Measurements from ENCODE around the gene VAV2.
A peak's percentile ranks its signal among the peaks of the same experiment; 100 is the strongest.
"Not testable (repeated sequence)": the region's sequence is repeated elsewhere in the genome, so short reads cannot be mapped to it uniquely, and the experiment has no call there.

VAV2 gene

DNA sequence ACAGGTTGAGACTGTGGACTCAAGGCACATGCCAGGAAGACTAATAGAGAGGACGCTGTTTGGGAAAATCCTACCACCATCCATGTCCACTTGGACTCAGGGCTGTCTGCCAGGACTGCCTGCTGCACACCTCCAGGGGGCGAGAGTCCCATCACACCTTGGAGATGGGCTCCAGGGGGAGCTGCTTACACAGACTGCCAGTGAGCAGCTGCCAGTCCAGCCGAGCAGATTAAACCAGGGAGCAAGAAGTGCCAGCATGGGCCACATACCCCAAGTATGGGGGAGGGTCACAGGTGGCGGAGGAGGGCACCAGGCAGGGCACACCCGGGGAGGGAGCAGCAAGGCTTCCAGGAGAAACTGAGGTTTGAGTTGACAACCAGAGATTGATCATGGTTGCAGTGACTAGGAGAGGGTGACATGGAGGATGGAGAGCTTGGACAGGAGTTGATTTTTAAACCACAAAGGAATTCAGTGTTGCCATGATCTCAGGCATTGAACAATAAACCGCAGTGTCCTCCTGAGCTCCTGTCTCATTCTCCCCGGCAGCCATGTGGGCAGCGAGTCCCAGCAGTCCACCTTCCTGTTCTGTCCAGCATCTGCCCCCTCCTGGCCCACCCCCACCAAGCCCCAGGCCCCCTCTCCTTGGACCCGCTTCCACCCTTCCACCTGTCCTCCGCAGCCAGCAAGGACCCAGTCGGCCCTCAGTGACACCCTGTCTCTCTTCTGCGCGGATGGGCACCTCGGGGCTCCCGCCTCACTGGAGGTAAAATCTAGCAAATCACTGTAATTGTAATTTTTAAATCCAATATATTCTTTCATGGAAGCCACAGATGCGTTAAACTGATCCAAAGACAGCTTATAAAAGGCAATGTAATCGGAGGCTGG is 3.1 kb upstream of the VAV2 start:
- no peak for DNase-seq

DNA sequence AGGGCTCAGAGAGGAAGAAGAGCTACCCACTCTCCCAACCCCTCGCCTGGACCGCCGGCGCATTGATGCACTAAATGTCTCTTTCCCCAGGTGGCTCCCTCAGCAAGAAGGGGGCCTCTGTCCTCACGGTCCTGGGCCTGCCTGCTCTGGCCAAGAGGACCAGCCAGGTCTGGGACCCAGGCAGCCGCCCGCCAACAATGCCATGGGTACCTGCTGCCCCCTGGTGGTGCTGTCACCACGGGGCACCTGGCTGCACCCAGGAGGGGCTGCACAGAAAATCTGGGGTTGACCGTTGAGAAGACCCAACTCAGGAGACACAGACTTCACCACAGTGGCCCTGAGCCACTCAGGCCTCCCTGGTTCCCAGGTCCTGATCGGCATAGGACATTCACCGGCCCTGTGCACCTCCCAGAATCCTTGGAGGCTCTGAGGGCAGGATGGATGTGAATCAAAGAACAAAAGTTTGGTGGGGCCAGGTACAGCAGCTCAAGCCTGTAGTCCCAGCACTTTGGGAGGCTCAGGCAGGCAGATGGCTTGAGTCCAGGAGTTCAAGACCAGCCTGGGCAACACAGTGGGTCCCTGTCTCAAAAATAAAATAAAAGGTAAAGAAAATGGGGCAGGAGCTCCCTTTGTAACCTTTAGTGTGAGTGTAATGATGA is 2.4 kb upstream of the VAV2 start:
- peak; percentile 93 for DNase-seq

DNA sequence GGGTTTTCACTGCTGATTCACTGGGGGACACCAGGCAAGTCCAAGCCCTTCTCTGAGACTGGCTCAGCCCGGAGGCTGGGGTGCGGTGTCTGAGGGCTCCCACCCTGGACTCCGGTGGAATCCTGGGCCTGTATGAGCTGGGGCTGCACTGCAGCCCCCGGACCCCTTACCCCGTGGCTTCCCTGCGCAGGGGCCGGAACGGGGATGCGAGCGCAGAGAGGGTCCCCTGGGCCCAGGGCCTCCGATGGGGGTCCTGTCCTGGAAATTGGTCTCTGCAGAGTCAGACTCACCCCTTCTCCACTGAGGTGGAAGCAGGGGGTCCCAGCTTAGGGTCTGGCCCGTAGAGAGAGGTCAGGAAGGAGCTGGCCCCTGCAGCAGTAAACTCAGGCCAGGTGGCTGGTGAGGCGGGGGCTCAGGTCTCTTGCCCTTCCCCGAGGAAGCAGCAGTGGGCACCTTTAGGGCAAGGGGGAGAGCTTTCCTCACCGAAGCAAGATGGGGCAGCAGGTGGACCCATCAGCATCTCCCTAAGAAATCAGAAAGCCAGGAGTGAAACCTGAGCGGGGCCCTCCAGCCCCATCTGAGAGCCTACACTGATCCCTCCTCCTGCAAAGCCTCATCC is 1.6 kb upstream of the VAV2 start:
- no peak for DNase-seq

DNA sequence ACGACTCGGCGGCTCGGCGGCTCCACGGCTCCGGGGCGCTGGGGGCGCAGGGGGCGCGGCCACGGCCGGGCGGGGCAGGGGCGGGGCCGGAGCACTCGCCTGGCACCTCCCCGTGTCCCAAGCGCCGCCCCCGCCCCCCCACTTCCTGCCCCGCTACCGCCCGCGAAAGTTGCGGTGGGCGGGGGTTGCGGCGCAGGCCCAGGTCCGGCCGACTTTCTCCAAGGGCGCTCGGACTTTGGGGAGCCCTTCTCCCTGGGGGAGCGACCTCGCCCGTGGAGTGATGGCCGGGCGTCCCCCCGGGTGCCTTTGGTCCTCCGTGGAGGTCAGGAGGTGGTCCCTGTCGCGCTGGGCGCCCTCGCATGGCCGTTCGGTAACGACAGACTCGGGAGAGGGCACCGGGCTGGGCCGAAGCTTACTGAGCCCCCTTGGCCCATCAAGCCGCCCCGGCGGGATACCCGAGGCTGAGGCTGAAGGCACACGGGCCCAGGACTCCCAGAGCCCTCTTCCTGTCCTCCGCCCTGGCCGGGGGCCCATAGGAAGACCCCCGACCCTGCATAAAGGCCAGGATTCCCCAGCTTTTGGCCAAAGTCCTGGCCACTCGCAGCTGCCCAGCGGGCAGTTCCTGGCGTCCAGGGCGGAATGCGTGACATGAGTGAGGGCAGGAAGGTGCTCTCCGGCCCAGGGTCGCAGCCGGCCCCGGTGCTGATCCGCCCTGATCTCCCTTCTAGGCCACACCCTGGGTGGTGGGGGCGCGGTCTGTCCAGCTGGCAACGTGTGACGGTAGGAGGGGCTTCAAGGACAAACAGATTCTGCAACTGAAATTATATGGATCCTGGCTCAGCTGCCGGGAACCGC is 883 bp upstream of the VAV2 start:
- peak; percentile 88 for DNase-seq

DNA sequence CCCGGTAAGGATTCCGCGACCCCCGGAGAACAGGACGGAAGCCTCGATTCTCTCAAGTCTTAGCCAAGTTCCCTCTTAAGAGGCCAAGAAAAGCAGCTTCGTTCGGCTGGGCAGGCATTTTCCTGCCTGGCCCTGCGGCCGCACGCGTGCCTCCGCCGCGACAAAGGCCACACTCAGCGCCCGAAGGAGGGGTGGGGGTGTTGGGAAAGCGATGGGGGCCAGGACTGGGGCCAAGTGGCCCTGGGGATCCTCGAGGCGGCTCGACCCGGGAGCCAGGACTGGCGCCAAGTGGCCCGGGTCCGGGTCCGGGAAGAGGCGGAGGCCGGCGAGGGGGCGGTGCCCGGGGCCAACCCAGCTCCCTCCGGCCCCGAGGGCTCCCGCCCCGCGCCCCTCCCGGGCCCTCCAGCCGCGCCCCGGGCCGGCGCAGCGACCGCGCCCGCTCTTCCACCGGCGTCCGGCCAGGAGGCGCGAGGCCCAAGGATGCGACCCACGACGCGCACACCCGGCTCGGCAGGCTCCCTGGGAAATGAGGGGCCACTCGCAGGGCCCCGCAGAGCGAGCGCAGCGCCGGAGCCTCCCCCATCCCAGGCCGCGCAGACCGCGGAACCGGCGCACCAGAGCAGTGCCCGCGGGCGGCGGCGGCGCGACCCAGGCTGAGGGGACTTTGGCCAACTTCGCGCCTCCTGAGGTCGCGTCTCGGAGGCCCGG is 756 bp downstream of the VAV2 start:
- DNase-seq, result no peak

DNA sequence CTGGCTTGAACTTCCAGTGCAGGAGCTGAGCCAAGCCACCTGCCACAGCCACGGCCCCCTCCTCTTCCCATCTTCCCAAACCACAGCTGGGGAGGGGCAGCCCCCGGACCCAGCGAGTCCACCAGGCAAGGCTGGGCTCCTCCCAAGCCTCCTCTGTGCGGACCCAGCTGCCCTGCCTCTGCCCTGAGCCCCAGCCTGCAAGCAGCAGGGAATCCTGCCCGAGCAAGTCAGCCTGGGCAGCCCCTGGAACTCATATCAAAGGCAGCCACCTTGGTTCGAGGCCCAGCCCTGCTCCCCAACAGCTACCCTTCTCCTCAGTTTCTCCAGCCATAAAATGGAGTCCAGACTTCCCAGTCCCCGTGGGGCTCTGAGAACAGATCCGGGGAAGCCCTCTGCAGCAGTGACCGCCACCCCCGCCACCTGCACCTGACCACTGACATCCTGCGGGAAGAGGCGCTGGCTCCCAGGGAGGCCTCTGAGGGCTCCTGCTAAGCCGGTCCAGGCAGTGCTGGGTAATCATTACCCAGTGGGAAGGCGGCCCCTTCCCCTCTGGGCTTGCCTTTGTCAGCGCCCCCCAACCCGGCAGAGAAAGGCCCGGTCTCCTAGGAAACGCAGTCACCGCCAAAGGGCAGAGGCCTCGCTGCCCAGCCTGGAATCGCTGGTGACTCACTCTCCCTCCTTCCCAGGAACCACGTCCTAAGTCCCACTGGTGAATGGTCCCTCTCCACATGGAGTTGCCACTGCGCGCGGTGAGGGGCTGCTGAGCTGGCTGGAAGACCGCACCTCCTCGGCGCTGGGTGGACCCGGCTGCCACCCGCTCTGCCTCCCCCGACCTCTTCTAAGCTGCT is 1.5 kb downstream of the VAV2 start:
- DNase-seq, result peak; percentile 76

DNA sequence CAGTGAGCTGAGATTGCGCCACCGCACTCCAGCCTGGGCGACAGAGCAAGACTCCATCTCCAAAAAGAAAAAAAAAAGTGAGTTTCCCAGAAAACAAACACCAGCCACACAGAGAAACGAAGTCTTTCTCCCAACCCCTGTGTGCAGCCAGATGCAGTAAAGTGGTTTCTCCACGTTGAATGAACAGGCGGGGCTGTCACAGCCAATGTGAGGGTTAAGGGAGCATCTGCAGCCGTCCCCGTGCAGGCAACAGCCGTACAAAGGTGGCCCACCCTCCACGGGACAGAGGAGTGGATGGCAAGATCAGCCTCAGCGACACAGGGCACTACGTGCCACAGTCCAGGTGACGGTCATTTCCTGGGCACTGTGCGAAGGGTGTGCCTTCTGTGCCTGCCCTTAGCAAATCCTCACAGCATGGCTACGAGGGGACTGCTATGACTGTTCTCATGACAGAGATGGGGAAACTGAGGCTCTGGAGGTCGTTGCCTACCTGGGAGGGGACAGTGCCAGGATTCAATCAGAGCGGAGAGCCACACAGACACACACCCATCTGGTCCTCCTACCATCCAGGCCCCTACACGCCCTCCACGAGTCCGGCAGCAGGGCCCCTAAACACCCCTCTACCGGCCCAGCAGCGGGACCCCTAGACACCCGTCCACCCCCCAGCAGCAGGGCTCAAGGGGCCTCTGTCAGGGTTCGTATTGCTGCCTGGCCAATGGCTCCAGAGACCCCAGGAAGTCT is 2.3 kb downstream of the VAV2 start:
- no peak for DNase-seq

DNA sequence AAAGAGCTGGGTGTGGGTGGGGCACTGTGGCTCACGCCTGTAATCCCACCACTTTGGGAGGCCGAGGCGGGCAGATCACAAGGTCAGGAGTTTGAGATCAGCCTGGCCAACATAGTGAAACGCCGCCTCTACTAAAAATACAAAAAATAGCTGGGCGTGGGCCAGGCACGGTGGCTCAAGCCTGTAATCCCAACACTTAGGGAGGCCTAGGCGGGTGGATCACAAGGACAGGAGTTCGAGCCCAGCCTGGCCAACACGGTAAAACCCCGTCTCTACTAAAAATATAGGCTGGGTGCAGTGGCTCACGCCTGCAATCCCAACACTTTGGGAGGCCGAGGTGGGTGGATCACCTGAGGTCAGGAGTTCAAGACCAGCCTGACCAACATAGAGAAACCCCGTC is 3.4 kb downstream of the VAV2 start:
- DNase-seq, result not testable (repeated sequence)

DNA sequence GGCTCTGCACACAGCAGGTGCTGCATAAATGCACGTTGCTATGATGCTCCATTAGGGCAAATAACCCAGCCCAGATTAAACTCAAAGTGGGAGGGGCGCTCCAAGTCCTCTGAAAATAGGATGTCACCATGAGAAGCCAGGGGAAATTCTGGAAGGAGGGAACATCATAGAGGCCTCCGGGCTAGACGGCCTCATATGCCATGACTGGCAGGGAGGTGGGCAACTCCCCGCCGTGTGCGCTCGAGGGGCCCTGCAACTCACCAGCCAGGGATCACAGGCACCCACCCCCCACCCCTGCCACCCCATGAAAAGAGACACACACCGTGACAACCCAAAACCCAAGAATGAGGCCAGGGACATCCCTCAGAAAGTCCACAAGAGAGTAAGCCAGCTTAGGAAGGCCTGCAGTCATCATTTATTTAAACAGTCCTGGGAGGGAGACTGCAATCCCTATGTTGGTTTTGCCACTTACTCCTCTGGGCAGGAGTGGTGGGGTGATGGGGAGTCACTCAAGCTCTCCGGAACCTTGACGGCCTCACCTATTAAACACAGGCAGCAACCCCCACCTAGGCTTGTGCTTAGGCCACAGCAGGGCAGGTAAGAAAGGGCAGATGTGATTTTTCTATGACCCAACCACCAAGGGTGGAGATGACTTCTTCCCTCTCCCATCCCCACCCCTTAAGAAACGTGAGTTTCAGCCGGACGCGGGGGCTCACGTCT is 4.0 kb downstream of the VAV2 start:
- no peak for DNase-seq

DNA sequence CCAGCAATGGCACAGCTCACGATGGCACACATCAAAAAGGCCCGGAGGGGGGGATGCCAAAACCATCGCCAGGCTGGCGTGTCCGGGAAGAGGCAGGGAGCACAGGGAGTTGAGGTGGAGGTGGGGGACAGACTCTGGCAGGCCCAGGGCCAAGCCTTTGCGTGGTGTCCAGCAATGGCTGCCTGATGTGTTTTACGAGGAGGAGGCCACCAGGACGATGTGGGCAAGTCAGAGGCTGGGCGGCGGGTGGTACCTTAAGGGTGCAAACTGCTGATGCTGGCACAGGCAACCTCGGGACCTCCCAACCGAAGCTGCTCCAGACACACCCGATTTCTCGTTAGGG is 4.7 kb downstream of the VAV2 start:
- no peak for DNase-seq

DNA sequence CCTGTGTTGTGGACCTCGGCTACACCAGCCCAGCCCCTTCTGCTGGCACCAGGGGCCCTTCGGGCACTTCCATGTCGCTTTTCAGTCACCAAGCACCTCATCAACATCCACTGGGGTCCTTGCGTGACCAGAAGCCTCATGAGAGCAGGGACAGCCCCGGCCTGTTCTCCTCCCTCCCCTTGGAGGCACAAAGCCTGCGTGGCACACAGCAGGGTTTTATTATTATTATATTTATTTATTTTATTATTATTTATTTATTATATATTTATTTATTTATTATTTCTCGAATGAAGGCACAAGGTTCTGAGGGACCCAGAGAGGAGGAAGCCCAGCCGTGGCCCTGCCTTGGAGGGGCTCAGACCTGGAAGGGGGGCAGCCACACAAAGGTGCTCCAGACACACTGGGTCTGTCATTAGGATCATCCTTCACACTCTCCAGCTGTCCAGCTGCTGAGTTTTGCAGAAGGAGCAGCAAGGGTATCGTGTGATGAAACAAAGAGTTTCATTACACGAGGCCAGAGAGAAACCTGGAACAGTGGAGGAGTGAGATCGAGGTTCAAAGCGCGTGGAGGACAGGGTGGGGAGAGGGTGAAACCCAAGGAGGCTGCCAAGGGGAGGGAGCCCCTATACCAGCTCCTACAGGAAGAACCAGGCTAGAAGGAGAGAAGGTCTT is 5.2 kb downstream of the VAV2 start:
- DNase-seq, result no peak

DNA sequence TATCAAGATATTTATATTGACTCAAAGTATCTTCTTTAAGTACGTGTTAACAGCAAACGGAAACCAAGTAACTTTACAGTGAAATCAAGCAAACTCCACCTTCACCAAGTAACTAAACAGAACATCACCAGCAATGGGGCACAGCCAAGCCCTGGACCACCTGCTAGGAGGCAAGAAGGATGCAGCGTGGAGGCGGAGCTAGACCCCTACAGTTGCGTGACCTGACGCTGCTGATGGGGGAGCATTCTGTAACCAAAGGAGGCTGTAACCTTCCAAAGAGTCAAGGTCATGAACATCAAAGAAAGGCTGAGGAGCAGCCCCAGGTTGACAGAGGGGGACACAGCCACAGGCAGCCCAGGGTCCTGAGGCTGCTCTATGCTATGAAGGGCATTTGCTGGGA is 6.1 kb downstream of the VAV2 start:
- DNase-seq, result no peak

DNA sequence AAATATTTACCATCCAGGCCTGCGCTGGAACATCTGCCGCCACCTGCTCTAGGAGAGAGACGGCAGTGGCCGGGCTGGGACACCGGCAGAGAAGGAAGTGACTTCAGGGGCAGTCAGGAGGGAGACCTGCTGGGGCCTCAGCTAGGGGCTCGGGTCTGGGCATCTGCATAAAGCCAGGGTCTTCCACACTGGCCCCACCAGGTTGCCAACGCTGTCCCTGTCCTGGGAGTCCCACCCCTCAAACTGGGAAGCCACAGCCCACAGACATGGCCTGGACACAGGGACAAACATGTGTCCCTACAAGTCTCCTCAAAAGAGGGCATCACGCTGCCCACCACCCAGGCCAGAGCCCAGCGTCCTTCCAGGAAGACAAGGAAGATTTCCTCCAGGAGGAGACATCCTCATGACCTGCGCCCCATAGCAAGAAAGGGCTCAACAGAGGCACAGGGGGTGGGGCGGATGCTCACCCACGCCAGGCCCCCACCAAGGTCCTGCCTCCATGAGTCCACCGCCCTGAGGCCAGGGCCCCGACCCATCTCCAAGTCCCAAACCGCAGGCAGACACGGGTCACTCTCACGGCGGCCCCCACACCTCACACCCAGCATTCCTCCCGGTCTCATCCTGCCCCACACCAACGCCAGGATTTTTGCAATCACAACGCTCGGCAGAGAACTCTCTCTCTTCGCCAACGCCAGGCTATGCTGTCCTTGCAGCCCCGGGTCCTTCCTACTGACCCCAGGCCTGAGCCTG is 9.0 kb downstream of the VAV2 start:
- no peak for DNase-seq

DNA sequence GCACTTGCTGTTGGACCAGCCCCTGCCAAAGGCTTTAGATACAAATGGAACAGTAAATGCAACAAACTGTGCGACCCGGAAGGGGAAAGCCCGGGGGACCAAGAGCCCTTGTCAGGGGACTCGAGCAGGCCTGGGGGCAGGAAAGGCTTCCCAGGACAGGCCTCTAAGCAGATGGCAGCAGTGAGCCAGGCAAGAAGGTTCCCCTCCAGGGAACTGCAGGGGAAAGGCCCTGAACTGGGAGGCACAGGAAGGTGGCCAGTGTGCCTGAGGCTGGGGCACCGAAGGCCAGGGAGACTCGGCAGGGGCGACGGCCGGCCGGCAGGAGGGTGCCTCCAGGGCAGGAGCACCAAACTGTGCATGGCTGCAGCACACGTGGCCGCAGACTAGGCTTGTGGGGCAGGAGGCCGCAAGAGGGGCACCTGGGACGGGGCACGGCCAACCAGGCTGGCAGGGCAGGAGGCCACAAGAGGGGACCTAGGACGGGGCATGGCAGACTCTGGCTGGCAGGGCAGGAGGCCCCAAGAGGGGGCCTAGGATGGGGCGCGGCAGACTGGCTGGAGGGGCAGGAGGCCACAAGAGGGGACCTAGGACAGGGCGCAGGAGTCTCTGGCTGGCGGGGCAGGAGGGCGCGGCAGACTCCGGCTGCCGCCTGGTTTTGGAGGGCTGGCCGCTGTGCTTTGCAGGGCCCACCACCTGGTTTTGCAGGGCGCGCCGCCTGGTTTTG is 10.0 kb downstream of the VAV2 start:
- no peak for DNase-seq

DNA sequence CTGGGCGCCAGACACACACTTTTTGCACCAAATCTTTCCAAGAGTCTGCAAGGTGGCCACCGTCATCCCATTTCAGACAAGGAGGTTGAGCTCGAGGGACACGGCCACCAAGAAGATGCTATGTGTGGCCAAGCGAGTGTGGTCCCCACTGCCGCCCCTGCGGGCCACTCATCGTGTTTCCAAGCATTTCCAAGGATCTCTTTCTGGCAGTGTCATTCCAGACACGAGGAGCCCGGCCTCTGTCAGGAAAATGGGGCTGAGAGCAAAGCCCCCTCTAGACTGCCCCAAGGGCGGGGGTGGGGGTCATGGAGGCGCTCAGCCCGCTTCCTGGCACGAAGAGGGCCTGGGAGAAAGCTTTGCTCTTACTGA is 10.6 kb downstream of the VAV2 start:
- DNase-seq, result no peak

DNA sequence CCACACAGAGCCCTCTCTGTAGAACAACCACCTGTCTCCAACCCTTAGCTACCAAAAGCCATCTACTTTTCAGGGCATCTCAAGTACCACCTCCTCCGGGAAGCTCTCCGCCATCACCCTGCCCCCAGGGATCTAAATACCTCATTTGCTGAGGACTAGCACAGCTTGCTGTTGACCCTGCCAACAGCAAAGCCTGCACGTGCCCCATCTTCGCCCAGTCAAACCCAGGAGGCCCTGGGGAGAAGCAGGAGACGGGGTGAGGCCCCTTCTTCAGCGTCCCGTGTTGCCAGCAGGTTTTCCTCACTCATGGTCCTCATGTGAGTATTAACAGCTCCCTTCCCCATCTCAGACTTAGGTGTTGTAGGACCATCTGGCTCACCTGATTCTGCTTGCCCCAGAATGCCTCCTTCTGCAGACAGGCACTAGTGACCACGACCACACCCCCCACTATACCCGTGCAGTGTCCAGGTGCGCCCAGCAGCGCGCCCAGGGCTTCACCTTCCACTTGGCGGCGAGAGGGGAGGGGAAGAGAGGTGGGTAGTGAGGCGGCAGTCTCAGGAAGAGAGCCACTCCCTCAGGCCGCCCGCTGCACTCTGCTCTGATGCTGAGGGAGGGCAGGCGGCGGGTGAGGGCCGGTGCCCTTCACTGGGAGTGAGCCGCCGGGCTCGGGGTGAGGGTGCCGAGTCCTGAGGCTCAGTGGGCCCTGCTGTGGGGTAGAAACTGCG is 11.1 kb downstream of the VAV2 start:
- DNase-seq, result no peak

Data from eye (tissue), 1 donor.